Mucosa of stomach (tissue), 1 donor: ENCODE measurements around the gene JMJD1C.
A peak's percentile ranks its signal among the peaks of the same experiment; 100 is the strongest.
"Not testable (repeated sequence)": the region's sequence is repeated elsewhere in the genome, so short reads cannot be mapped to it uniquely, and the experiment has no call there.

Experiments
- H3K27me3 ChIP-seq: one replicate; pipeline ENCODE4 v1.7.0; 2013; ENCODE audit warnings: mild to moderate bottlenecking, low read length; ENCODE audit not compliant: control insufficient read depth, insufficient read depth
- H3K36me3 ChIP-seq: one replicate; pipeline ENCODE4 v1.7.0; 2013; ENCODE audit warnings: low read length; ENCODE audit not compliant: control insufficient read depth, insufficient read depth
- H3K4me1 ChIP-seq: one replicate; pipeline ENCODE4 v1.7.0; 2013; ENCODE audit warnings: mild to moderate bottlenecking, low read length; ENCODE audit not compliant: control insufficient read depth, insufficient read depth
- H3K4me3 ChIP-seq: one replicate; pipeline ENCODE4 v1.7.0; 2013; ENCODE audit warnings: low read length
- H3K9ac ChIP-seq: one replicate; pipeline ENCODE4 v1.7.0; 2013; ENCODE audit warnings: mild to moderate bottlenecking, low read length, moderate library complexity
- H3K9me3 ChIP-seq: one replicate; pipeline ENCODE4 v1.7.0; 2013; ENCODE audit warnings: mild to moderate bottlenecking, low read length, moderate library complexity; ENCODE audit not compliant: control insufficient read depth
- donor health status: Pancreatic carcinoma.

JMJD1C gene

GRCh38 chr10:63288170-63288569, 177.6 kb downstream of the JMJD1C start:
- Histone ChIP-seq H3K27me3 (no peaks in the 10 kb centered on the region), H3K4me3 (no peak overlapping the region), H3K4me1 (no peaks in the 10 kb centered on the region), H3K9me3 (no peaks in the 10 kb centered on the region), H3K9ac (no peak overlapping the region), H3K36me3 (no peaks in the 10 kb centered on the region)

- H3K36me3 ChIP-seq = no peaks in the 10 kb centered on the region
- H3K27me3 ChIP-seq = no peaks in the 10 kb centered on the region
- no peaks in the 10 kb centered on the region for H3K9me3 ChIP-seq
- no peaks in the 10 kb centered on the region for H3K4me1 ChIP-seq
- H3K9ac ChIP-seq = no peak overlapping the region
- H3K4me3 ChIP-seq = no peak overlapping the region
Measured at GRCh38 chr10:63286754-63287264, 179.0 kb downstream of the JMJD1C start.

GRCh38 chr10:63286340-63286739, 179.4 kb downstream of the JMJD1C start:
- H3K9ac ChIP-seq = no peak overlapping the region
- H3K4me3 ChIP-seq = no peak overlapping the region
- no peaks in the 10 kb centered on the region for H3K27me3 ChIP-seq
- no peaks in the 10 kb centered on the region for H3K9me3 ChIP-seq
- H3K36me3 ChIP-seq = no peaks in the 10 kb centered on the region
- no peaks in the 10 kb centered on the region for H3K4me1 ChIP-seq

- not testable (repeated sequence) for H3K36me3 ChIP-seq, H3K4me1 ChIP-seq, H3K4me3 ChIP-seq, H3K9ac ChIP-seq, H3K9me3 ChIP-seq, H3K27me3 ChIP-seq
Measured at GRCh38 chr10:63283901-63284300, 181.9 kb downstream of the JMJD1C start.

- Histone ChIP-seq H3K4me1 (no peaks in the 10 kb centered on the region), H3K36me3 (no peaks in the 10 kb centered on the region), H3K27me3 (no peaks in the 10 kb centered on the region), H3K9me3 (no peaks in the 10 kb centered on the region), H3K4me3 (no peak overlapping the region), H3K9ac (no peak overlapping the region)
Measured at GRCh38 chr10:63283093-63283492, 182.7 kb downstream of the JMJD1C start.

GRCh38 chr10:63281967-63282366, 183.8 kb downstream of the JMJD1C start:
- no peak overlapping the region for H3K4me3 ChIP-seq
- no peaks in the 10 kb centered on the region for H3K27me3 ChIP-seq
- H3K36me3 ChIP-seq = no peaks in the 10 kb centered on the region
- no peak overlapping the region for H3K9ac ChIP-seq
- no peaks in the 10 kb centered on the region for H3K9me3 ChIP-seq
- no peaks in the 10 kb centered on the region for H3K4me1 ChIP-seq

- H3K36me3 ChIP-seq = no peaks in the 10 kb centered on the region
- H3K27me3 ChIP-seq = no peaks in the 10 kb centered on the region
- no peak overlapping the region for H3K9ac ChIP-seq
- H3K9me3 ChIP-seq = no peaks in the 10 kb centered on the region
- H3K4me3 ChIP-seq = no peak overlapping the region
- no peaks in the 10 kb centered on the region for H3K4me1 ChIP-seq
Measured at GRCh38 chr10:63280386-63280785, 185.4 kb downstream of the JMJD1C start.

GRCh38 chr10:63275094-63275493, 190.7 kb downstream of the JMJD1C start:
- Histone ChIP-seq H3K27me3 (no peaks in the 10 kb centered on the region), H3K9ac (no peak overlapping the region), H3K36me3 (no peaks in the 10 kb centered on the region), H3K4me1 (peaks cover 11% of the 10 kb centered on the region), H3K9me3 (no peaks in the 10 kb centered on the region), H3K4me3 (no peak overlapping the region)

- H3K9me3 ChIP-seq = no peaks in the 10 kb centered on the region
Measured at GRCh38 chr10:63273577-63273976, 192.2 kb downstream of the JMJD1C start.

GRCh38 chr10:63268798-63269503, 196.8 kb downstream of the JMJD1C start:
- peak overlapping the region; percentile 72 for H3K9ac ChIP-seq
- peak overlapping the region; percentile 39 for H3K4me3 ChIP-seq
- H3K4me1 ChIP-seq = peaks cover 14% of the 10 kb centered on the region
- no peaks in the 10 kb centered on the region for H3K27me3 ChIP-seq
- no peaks in the 10 kb centered on the region for H3K36me3 ChIP-seq
- no peaks in the 10 kb centered on the region for H3K9me3 ChIP-seq

More at GRCh38 chr10:63273577-63273976, 192.2 kb downstream of the JMJD1C start:
- Histone ChIP-seq H3K4me3 (no peak overlapping the region), H3K4me1 (peaks cover 11% of the 10 kb centered on the region), H3K27me3 (no peaks in the 10 kb centered on the region), H3K36me3 (no peaks in the 10 kb centered on the region), H3K9ac (no peak overlapping the region)

- peaks cover 7% of the 10 kb centered on the region for H3K4me1 ChIP-seq
- H3K9me3 ChIP-seq = no peaks in the 10 kb centered on the region
- H3K4me3 ChIP-seq = peak overlapping the region; percentile 39
- peak overlapping the region; percentile 72 for H3K9ac ChIP-seq
- H3K27me3 ChIP-seq = no peaks in the 10 kb centered on the region
- H3K36me3 ChIP-seq = no peaks in the 10 kb centered on the region
Measured at GRCh38 chr10:63268149-63268797, 197.5 kb downstream of the JMJD1C start.

GRCh38 chr10:63267414-63268148, 198.2 kb downstream of the JMJD1C start:
- Histone ChIP-seq H3K36me3 (no peaks in the 10 kb centered on the region), H3K9me3 (no peaks in the 10 kb centered on the region), H3K4me1 (peaks cover 6% of the 10 kb centered on the region), H3K9ac (peak overlapping the region; percentile 72), H3K4me3 (peak overlapping the region; percentile 39), H3K27me3 (no peaks in the 10 kb centered on the region)
